Measurements from ENCODE around the gene AHNAK.
"Not testable (repeated sequence)": the region's sequence is repeated elsewhere in the genome, so short reads cannot be mapped to it uniquely, and the experiment has no call there.

Gene AHNAK

DNA sequence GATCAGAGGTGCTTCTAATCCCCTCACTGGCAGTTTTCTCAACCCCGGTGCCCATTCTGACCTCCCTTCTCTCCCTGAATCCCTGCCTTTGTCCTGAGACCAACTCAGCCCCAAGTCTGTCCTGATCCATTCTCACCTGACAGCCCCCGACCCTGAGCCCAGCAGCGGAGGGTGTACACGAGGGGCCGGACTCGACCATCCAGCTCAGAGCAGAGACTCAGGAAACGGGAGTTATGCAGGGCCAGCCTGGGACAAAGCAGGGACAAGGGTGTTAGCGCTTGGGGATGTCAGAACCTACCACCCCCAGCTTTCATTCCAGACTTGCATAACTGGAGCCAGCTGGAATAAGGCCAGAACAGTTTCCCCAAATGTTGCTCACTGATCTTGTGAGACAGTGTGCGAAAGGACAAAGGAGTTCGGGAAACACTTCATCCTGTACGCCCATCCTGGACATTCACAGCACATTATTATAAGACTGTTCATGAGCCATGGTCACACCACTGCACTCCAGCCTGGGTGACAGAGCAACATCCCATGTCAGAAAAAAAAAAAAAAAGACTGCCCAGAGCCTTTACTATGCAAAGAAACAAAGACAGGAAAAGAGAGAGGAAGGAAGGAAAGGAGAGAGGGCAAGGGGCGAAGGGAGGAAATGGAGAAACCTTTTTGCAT lies 30.6 kb upstream of the AHNAK start:
- ATAC-seq (no peak), DNase-seq (ENCODE audit: low spot score in 2 of 2) (no peak)
- Mint-ChIP-seq H3K4me1 (peaks cover 37% of the 10 kb centered on the region), H3K4me3 (no peak overlapping the region), H3K9me3 (no peaks in the 10 kb centered on the region), H3K27ac (peak overlapping the region; percentile 59), H3K36me3 (peaks cover 88% of the 10 kb centered on the region)

DNA sequence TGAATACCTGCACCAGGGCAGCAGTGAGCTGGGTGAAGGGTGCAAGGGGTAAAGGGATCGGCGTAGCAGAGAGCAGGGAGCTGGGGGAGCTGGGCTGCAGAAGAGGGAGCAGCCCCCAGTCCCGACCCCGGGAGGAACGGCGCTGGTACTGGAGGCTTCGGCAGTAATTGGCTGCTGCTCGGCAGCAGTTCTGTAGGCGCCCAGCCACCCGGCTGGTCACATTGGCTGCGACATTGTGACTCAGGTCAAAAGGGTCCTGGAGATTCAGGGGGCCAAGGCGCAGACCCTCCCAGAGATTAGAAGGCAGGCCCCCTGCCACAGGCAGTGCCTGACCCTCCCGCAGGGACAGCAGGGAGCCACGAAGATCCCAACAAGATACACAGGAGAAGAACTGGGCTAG lies 29.2 kb upstream of the AHNAK start:
- Mint-ChIP-seq H3K4me3 (peak overlapping the region; percentile 99), H3K27ac (peak overlapping the region; percentile 99), H3K36me3 (peaks cover 88% of the 10 kb centered on the region), H3K9me3 (no peaks in the 10 kb centered on the region), H3K4me1 (peaks cover 51% of the 10 kb centered on the region)
- DNase-seq (ENCODE audit: low spot score in 2 of 2) (no peak), ATAC-seq (no peak)

DNA sequence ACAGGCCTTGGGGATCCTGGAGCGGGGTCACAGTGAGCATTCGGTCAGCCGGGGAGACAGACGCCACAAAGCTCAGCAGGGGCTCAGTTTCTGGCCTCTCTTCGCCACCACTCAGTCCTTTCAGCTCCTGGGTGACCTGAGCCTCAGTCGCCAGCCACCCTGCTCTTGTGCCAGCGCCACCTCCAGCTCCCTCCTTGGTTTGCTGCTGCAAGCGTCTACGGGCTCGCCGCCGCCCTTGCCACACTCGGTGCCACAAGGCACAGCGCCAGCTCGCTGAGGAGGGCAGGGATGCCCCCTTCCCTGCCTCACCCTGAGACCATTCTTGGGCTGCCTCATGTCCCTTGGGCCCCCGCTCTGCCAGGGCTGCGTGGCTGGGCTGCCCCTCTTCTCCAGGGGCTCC lies 28.6 kb upstream of the AHNAK start:
- H3K4me1 Mint-ChIP-seq, result peaks cover 57% of the 10 kb centered on the region
- DNase-seq (ENCODE audit: low spot score in 2 of 2), result no peak
- no peaks in the 10 kb centered on the region for H3K9me3 Mint-ChIP-seq
- peak overlapping the region; percentile 99 for H3K4me3 Mint-ChIP-seq
- no peak for ATAC-seq
- peaks cover 88% of the 10 kb centered on the region for H3K36me3 Mint-ChIP-seq
- H3K27ac Mint-ChIP-seq, result peak overlapping the region; percentile 99

DNA sequence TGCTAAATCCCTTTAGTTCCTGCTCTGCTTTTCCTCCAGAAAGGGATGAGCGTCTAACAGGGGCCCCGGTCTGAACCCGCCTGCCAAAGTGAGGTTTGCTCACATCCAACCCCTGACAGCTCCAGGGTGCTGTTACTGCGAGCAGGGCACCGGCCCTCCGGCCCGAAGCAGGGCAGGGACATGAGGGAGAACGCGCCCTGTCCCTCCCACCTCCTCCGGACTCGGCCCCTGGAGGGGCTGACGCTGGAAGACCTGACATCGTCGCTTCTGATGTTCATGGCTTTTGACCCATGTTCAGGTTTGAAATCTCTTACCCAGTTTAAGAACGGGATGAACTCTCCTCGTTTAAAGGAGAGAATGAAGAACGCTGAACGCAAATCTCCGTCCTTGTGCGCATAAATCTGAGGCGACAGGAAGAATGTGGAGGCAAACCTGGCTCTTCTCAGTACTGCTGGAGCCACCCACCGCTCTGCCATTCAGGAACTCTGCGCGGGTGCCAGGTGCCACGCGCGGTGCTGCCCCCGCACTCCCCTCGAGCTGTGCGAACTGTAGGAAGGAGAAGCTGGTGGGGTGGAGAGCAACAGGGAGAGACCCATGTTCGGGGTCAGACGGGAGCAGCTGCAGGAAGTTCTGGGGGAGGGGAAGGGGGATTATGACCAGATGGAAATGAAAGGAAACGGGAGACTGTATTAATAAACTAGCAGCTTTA lies 27.9 kb upstream of the AHNAK start:
- H3K36me3 Mint-ChIP-seq, result peaks cover 88% of the 10 kb centered on the region
- peak overlapping the region; percentile 99 for H3K4me3 Mint-ChIP-seq
- DNase-seq (ENCODE audit: low spot score in 2 of 2), result no peak
- peak; percentile 32 for ATAC-seq
- H3K9me3 Mint-ChIP-seq, result no peaks in the 10 kb centered on the region
- H3K27ac Mint-ChIP-seq, result peak overlapping the region; percentile 99
- peaks cover 60% of the 10 kb centered on the region for H3K4me1 Mint-ChIP-seq

DNA sequence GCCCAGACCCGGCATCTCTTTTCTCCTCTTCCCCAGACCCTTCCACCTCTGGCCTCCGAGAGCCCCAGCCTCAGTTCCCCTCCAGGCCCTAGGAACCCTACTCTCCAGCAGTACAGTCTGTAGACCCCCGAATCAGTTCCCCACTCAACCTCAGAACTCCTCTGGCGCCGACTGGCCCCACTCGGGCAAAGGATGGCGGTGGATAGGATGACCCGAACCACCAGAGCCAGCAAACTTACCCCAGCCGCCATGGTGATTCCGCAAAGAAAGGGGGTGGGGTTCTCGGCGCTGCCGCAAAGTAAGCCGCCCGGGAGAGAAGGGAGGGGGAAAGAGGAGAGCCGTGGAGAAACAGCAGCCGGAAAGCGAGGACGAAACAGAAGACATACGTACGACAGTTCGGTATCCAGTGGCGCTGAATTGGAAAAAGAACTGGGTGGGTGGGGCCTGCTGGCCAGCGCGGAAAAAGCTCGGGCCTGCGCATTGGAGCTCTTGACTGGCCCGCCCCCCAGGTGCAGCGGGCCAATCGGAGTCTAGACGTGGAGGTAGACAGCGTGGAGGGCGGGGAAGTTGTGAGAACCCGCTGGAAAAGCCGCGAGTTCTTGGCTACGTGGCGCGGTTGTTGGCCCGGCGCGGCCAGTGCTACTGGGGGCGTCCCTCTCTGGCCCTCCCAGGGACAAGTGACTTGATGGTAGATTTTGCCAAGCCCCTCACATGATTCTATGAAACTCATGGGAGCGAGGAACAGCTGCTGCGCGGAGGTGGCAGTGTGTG lies 27.2 kb upstream of the AHNAK start, which contains the start of gene EEF1G:
TSS of gene EEF1G (minus strand) at position 300 of the 771 bp plus-strand sequence. CDS start at position 251, 49 bp downstream.
- peaks cover 88% of the 10 kb centered on the region for H3K36me3 Mint-ChIP-seq
- H3K9me3 Mint-ChIP-seq, result no peaks in the 10 kb centered on the region
- H3K4me3 Mint-ChIP-seq, result peak within 1 kb of the TSS; percentile 99
- DNase-seq (ENCODE audit: low spot score in 2 of 2) (peak; percentile 90 to 98), ATAC-seq (peak; percentile 95)
- H3K27ac Mint-ChIP-seq, result peak within 1 kb of the TSS; percentile 99
- H3K4me1 Mint-ChIP-seq, result peaks cover 60% of the 10 kb centered on the region

DNA sequence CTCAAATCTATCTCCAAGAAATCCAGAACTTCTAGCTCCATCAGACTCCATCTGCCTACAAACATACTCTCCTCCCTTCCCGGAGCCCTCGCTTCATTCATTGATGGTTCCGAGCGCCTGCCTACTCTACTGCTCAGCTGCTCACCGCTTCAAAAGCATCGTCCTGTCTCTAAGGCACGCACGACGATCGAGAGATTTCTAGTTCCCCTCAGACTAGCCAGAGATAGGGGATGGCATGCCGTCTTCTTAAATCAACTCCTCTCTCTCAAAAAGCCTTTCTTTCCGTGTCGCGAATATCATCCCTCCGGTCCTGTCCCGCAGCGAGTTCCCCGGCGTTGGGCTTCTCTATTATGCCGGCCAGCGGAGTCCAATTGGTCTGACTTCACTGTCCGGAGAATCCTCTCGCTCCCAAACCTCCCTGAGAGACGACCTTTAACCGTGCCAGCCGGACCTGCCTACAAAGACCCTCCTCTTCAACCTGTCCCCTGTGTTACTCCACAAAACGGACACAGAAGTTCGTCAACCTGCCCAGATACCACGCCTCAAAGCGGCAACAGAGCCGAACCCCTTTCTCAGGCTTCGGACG lies 26.5 kb upstream of the AHNAK start:
- Mint-ChIP-seq H3K4me1 (peaks cover 60% of the 10 kb centered on the region), H3K36me3 (peaks cover 88% of the 10 kb centered on the region), H3K4me3 (peak overlapping the region; percentile 99)

DNA sequence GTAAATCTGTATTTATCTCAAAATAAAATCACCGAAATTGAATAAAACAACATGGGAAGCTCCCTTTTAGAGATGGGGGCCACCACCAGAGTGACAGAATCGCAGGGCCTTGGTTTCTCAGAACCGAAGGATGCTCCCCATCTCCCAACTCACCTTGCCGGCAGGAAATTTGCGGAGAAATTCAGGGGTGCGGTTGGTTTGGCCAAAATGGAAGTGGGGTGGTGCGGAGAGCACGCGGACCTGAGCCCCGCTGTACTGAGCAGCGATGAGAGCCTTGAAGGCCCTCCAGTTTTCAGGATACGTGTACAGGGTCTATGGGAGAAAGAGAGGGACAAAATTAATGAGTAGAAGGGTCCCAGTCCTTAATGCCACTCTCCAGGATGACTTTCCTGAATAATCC lies 25.8 kb upstream of the AHNAK start:
- Mint-ChIP-seq H3K36me3 (peaks cover 88% of the 10 kb centered on the region), H3K4me1 (peaks cover 64% of the 10 kb centered on the region), H3K27ac (peak overlapping the region; percentile 99), H3K9me3 (no peaks in the 10 kb centered on the region), H3K4me3 (peak overlapping the region; percentile 99)
- DNase-seq (ENCODE audit: low spot score in 2 of 2) (no peak), ATAC-seq (no peak)

More for the DNA sequence above, 26.5 kb upstream of the AHNAK start:
- H3K27ac Mint-ChIP-seq, result peak overlapping the region; percentile 99
- ATAC-seq, result no peak
- DNase-seq (ENCODE audit: low spot score in 2 of 2), result peak in 1 of 2 donors; percentile 73
- no peaks in the 10 kb centered on the region for H3K9me3 Mint-ChIP-seq

DNA sequence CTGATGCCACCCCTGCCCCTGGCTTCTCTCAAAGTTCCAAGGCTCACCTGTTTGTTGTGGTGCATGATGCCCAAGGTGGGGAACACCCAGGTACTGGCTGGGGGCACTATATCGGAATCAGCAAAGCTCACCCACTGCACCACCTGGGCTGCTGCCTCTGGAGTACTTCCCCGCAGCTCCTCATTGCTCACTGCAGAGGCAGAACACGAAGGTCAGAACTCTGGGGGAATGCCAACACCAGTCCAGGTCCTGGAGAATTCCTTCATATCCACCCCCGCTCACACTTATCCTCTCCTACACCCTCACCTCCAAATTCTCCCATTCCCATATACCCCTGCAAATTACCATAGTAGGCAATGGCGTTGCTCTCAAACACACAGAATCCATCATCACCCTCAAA lies 24.9 kb upstream of the AHNAK start:
- Mint-ChIP-seq H3K4me3 (peak overlapping the region; percentile 99), H3K27ac (peak overlapping the region; percentile 99), H3K36me3 (peaks cover 88% of the 10 kb centered on the region), H3K4me1 (peaks cover 73% of the 10 kb centered on the region)
- ATAC-seq; H3K9me3 Mint-ChIP-seq; DNase-seq (ENCODE audit: low spot score in 2 of 2): not testable (repeated sequence)

DNA sequence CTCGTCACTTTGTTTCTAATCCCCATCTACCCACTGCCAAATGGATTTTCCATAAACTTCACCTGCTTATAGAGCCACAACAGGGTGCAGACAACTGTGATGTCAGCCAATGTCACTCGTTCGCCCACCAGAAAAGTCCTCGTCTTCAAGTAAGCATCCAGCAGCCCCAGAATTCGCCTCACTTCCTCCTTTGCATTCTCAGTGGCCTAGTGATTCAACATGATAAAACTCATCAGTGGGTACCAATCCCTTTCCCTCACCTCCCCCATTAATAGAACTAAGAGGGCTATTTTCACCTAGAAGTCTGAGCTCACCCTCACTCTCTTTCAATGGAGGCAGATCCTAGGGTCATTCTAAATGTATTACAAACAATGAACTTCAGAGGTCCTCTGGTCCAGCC lies 24.3 kb upstream of the AHNAK start:
- H3K9me3 Mint-ChIP-seq, result not testable (repeated sequence)

DNA sequence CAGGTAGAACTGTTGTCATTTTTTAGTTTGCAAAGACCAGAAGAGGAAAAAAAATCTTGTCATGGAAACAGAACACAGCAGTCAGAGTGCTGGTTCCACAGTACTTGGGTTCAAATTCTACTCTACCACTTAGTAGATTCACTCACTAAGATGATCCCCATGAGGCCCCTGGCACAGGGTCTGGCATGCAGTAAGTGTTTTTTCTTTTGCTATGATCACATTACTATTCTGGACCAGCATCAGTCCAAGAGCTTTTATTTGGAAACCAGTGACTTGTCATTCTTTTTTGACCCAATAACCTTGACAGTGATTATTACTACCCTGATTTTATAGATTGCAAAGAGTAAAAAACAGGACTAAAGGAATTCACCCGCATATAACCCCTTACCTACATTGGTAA lies 23.0 kb upstream of the AHNAK start:
- no peak for DNase-seq (ENCODE audit: low spot score in 2 of 2)
- H3K9me3 Mint-ChIP-seq, result no peaks in the 10 kb centered on the region
- no peak overlapping the region for H3K4me3 Mint-ChIP-seq
- peak overlapping the region; percentile 52 for H3K27ac Mint-ChIP-seq
- H3K4me1 Mint-ChIP-seq, result peaks cover 70% of the 10 kb centered on the region
- no peak for ATAC-seq
- H3K36me3 Mint-ChIP-seq, result peaks cover 100% of the 10 kb centered on the region

More for the DNA sequence above, 24.3 kb upstream of the AHNAK start:
- ATAC-seq; DNase-seq (ENCODE audit: low spot score in 2 of 2): not testable (repeated sequence)
- peaks cover 77% of the 10 kb centered on the region for H3K4me1 Mint-ChIP-seq
- H3K4me3 Mint-ChIP-seq, result peak overlapping the region; percentile 99
- peaks cover 91% of the 10 kb centered on the region for H3K36me3 Mint-ChIP-seq
- H3K27ac Mint-ChIP-seq, result peak overlapping the region; percentile 99

DNA sequence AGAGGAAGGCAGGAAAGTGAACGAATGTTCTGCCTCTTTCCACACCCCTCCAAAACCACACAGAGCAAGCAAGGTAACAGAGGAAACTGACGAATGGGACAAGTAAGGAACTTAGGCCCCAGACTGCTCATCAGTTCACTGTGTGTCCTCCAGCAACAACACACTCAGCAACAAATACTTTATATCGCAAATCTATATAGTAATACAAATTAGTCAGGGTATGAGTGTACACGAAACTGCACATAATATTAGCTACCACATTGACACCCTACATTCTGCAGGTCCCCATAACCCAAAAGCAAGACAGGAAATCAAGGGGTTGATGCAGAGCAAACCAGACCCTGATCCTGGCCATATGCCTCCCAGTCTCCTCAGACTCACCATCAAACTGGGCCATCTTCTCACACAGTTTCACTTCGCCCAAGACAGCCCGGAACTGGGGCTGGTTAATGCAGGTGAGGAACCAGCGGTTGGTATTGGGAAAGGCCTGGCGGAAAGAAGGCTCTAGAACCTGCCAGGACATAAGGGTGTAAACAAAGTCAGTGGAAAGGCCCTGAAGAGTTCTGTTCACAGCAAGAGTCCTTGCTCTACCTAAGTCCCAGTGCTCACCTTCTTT lies 20.5 kb upstream of the AHNAK start:
- DNase-seq (ENCODE audit: low spot score in 2 of 2) (no peak), ATAC-seq (peak; percentile 68)
- H3K4me3 Mint-ChIP-seq, result peak overlapping the region; percentile 38
- peak overlapping the region; percentile 76 for H3K27ac Mint-ChIP-seq
- peaks cover 100% of the 10 kb centered on the region for H3K36me3 Mint-ChIP-seq
- no peaks in the 10 kb centered on the region for H3K9me3 Mint-ChIP-seq
- H3K4me1 Mint-ChIP-seq, result peaks cover 54% of the 10 kb centered on the region

DNA sequence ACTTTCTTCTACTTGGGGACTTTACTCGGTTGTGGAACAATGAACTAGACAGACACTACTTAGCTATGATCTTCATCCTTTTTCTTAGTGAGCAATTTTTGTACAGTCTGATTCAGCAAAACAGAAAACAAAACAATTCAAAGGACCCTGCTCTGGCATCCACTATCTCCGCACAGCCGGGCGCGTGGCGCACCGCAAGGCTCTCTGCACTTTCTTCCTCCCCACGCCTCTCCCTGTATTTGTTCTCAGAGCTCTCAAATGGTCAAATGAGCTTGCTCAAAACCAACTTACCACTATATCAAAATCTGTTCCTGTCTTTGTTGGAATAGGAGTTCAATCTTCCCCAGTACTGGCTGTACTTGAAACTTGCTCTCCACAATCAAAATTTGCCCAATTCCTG lies 19.6 kb upstream of the AHNAK start:
- Mint-ChIP-seq H3K4me1 (peaks cover 54% of the 10 kb centered on the region), H3K27ac (peak overlapping the region; percentile 76), H3K9me3 (no peaks in the 10 kb centered on the region), H3K4me3 (no peak overlapping the region), H3K36me3 (peaks cover 100% of the 10 kb centered on the region)
- ATAC-seq (no peak), DNase-seq (ENCODE audit: low spot score in 2 of 2) (no peak)

DNA sequence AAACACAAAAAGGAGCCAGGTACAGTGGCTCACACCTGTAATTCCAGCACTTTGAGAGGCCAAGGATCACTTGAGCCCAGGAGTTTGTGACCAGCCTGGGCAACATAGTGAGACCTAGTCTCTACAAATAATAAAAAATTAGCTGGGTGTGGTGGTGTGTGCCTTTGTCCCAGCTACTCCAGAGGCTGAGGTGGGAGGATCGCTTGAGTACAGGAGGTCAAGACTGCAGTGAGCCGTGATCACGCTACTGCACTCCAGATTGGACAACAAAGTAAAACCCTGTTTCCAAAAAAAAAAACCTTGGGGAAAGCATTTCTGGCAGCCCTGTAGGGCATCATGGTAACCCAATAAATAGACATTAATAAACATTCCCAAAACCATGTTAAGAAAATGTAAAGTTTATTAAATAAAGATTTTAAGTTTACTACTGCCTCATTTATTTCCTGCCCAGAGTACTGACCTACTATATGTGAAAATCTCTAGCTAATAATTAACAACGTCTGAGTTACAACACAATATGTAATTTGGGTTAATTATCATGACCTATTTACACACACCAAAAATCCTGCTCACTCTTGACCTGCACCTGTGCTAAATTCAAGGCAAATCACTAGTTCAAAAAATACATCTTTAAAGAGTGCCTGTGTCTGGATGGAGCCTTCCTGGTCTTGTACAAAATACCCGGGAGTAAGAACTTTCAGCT lies 18.6 kb upstream of the AHNAK start:
- Mint-ChIP-seq H3K4me3 (no peak overlapping the region), H3K27ac (peak overlapping the region; percentile 76), H3K36me3 (peaks cover 100% of the 10 kb centered on the region), H3K9me3 (no peaks in the 10 kb centered on the region), H3K4me1 (peaks cover 54% of the 10 kb centered on the region)
- DNase-seq (ENCODE audit: low spot score in 2 of 2) (no peak), ATAC-seq (no peak)

DNA sequence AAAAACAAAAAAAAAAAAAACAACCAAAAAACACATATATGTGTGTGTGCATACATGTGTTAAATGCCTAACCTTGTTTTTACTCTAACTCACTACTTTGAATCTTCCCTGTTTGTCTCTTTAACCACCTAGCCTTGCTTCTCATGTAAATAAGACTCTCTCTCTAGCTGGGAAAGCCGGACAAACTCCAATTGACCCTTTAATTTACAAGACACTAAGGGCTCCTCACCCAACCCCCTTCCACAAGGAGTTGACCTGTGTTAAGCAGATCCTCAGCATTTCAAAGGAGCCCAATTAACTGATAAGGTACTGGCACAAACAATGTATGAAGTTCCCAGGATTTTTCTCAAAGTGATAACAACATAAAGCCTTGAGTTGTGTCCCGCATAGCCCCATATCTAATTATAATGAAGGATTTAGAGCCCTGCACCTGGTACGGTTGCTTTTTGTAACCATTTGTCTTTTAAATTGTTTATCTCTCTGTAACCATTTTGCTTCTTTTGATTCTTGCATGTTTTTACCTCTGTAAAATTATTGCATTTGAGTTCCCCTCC lies 15.1 kb upstream of the AHNAK start:
- H3K9me3 Mint-ChIP-seq; ATAC-seq; H3K27ac Mint-ChIP-seq; H3K4me3 Mint-ChIP-seq; DNase-seq (ENCODE audit: low spot score in 2 of 2): not testable (repeated sequence)
- Mint-ChIP-seq H3K36me3 (peaks cover 100% of the 10 kb centered on the region), H3K4me1 (peaks cover 71% of the 10 kb centered on the region)

Data from stimulated activated effector memory CD8-positive, alpha-beta T cell treated with anti-CD3 and anti-CD28 coated beads, Interleukin-12 subunit alpha, Interleukin-12 subunit beta, amount 100 ng/mL, for 72 hours (primary cell).